ENCODE data around the gene NUPR1. TPM values are rescaled to one million over a fixed set of nuclear protein-coding genes. Genes with fewer than 3 reads are reported as not detected.
"Not testable (repeated sequence)": the region's sequence is repeated elsewhere in the genome, so short reads cannot be mapped to it uniquely, and the experiment has no call there.

The NUPR1 gene
- total and polyA plus RNA-seq, 7 experiments from 2014 or later: 0.05 to 0.11 TPM; not detected in 5

DNA sequence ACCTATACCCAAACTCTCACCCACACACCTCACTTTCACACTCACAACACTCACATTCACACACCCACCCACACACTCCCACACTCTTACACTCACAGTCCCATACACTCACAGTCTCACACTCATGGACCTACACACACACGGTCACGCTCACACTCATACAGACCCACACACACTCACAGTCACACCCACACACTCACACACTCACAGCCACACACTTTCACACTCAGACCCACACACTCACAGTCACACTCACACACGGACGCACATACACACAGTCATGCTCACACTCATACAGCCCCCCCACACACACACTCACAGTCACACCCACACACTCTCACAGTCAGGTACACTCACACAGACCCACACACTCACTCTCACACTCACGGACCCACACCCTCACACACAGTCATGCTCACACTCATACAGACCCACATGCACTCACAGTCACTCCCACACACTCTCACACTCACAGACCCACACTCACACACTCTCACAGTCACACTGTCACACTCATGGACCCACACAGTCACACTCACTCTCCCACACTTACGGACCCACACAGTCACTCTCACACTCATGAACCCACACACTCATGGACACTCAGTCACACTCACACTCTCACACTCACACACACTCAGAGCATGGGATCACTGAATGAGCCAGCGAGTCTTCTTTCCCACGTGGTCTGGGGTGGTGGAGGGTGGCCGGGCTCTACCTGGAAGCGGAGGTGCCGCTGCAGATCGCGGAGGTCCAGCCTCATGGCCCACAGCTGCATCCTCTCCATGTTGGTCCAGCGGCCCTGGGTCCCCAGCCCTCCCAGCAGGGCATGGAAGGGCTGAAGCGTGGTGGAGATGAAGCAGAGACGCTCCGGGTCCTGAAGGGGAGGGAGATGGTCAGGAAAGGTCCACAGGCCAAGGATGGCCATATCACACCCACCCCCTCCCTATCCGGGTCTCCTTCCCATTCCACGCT, 37.2 kb downstream of the NUPR1 start:
- peaks cover 0 to 10% (median 0%) of the 10 kb centered on the region in 5 donors for H3K27me3 Mint-ChIP-seq
- no peak overlapping the region for H3K4me3 Mint-ChIP-seq
- H3K9me3 Mint-ChIP-seq: no peaks in the 10 kb centered on the region
- no peak overlapping the region for H3K27ac Mint-ChIP-seq
- H3K36me3 Mint-ChIP-seq: peaks cover 0 to 17% (median 0%) of the 10 kb centered on the region in 5 donors
- H3K27ac ChIP-seq (ENCODE audit: low read depth, low read length): no peak overlapping the region
- peaks cover 0 to 2% of the 10 kb centered on the region in 2 donors for H3K4me1 ChIP-seq (ENCODE audit: control insufficient read depth in 2 of 2, insufficient read depth in 2 of 2, low read length in 2 of 2)
- no peaks in the 10 kb centered on the region for H3K27me3 ChIP-seq (ENCODE audit: control insufficient read depth in 2 of 2, insufficient read depth in 2 of 2, low read length in 2 of 2)
- intact Hi-C loops (cut with micrococcal nuclease): no loop called here
- no peaks in the 10 kb centered on the region for H3K9me3 ChIP-seq (ENCODE audit: control insufficient read depth in 2 of 3, low read length in 3 of 3)
- ChIA-PET CTCF (no interaction called here), POLR2A (no interaction called here)
- no peak overlapping the region for H3K4me3 ChIP-seq (ENCODE audit: low read length)
- DNase-seq (no peak), ATAC-seq (peak; percentile 21)
- H3K4me1 Mint-ChIP-seq: peaks cover 12 to 26% (median 18%) of the 10 kb centered on the region in 7 donors
- peaks cover 0 to 6% (median 0%) of the 10 kb centered on the region in 3 experiments for H3K36me3 ChIP-seq (ENCODE audit: control insufficient read depth in 2 of 3, insufficient read depth in 3 of 3, low read length in 3 of 3)

DNA sequence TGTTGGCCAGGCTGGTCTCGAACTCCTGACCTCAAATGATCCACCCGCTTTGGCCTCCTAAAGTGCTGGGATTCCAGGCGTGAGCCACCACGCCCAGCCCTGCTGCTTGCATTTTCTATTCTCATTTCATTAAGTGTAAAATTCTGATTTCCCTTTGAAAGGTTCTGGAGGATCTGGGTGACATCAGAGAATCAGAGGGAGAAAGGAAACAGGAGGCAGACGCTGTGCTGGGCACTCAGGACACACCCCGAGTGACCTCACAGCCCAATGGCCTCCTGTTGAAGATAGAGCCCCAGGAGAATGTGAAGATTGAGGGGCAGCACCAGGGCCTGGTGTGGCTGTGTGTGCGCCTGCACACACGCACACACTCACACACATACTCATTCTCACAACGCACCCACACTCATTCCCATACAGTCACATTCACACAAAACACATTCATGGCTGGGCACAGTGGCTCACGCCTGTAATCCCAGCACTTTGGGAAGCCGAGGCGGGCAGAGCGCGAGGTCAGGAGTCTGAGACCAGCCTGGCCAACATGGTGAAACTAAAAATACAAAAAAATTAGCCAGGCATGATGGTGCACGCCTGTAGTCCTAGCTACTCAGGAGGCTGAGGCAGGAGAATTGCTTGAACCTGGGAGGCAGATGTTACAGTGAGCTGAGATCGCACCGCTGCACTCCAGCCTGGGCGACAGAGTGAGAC, 38.1 kb downstream of the NUPR1 start:
- POLR2A ChIA-PET: interaction anchor here (0.6 kb wide), 2 partner anchors 57 to 1213 kb away, joined by 3 read pairs; no protein-coding TSS in a partner anchor
- intact Hi-C loops (cut with micrococcal nuclease); DNase-seq; H3K4me3 ChIP-seq (ENCODE audit: low read length); H3K27me3 Mint-ChIP-seq; H3K9me3 Mint-ChIP-seq; H3K27ac ChIP-seq (ENCODE audit: low read depth, low read length); H3K27me3 ChIP-seq (ENCODE audit: control insufficient read depth in 2 of 2, insufficient read depth in 2 of 2, low read length in 2 of 2); H3K9me3 ChIP-seq (ENCODE audit: control insufficient read depth in 2 of 3, low read length in 3 of 3); H3K36me3 ChIP-seq (ENCODE audit: control insufficient read depth in 2 of 3, insufficient read depth in 3 of 3, low read length in 3 of 3); ATAC-seq; H3K4me3 Mint-ChIP-seq; CTCF ChIA-PET: not testable (repeated sequence)
- Mint-ChIP-seq H3K27ac (peak overlapping the region in 5 of 9 donors; percentile 14 to 92 (median 54)), H3K36me3 (peaks cover 0 to 22% (median 0%) of the 10 kb centered on the region in 5 donors), H3K4me1 (peaks cover 22 to 30% (median 24%) of the 10 kb centered on the region in 7 donors)
- peaks cover under 1 to 11% of the 10 kb centered on the region in 2 donors for H3K4me1 ChIP-seq (ENCODE audit: control insufficient read depth in 2 of 2, insufficient read depth in 2 of 2, low read length in 2 of 2)

DNA sequence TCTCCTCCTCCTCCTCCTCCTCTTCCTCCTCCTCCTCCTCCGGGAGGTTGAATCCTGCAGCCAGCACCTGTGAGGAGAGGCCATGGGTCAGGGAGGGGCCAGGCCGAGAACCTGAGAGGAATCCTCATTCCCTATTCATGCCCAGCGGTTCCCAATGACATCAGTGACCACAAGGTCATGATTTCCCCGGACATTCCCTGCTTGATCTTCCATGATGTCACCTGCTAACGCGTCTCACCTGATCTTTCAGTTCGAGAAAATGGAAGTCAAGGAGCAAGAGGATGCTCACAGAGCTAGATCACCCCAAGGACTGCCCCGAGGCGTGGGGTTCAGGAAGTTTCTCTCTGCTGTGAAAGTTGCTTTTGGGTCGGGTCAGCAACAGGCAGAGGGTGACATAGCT, 38.9 kb downstream of the NUPR1 start:
- Histone ChIP-seq H3K9me3 (ENCODE audit: control insufficient read depth in 2 of 3, low read length in 3 of 3) (no peaks in the 10 kb centered on the region), H3K36me3 (ENCODE audit: control insufficient read depth in 2 of 3, insufficient read depth in 3 of 3, low read length in 3 of 3) (peaks cover 0 to 6% (median 0%) of the 10 kb centered on the region in 3 experiments), H3K27me3 (ENCODE audit: control insufficient read depth in 2 of 2, insufficient read depth in 2 of 2, low read length in 2 of 2) (no peaks in the 10 kb centered on the region), H3K4me1 (ENCODE audit: control insufficient read depth in 2 of 2, insufficient read depth in 2 of 2, low read length in 2 of 2) (peaks cover 8 to 19% of the 10 kb centered on the region in 2 donors), H3K4me3 (ENCODE audit: low read length) (no peak overlapping the region), H3K27ac (ENCODE audit: low read depth, low read length) (no peak overlapping the region)
- DNase-seq (no peak), ATAC-seq (no peak)
- ChIA-PET CTCF (no interaction called here), POLR2A (interaction anchor here (0.6 kb wide), 3 partner anchors 11 to 1212 kb away, joined by 3 read pairs; no protein-coding TSS in a partner anchor)
- Mint-ChIP-seq H3K4me1 (peaks cover 29 to 38% (median 32%) of the 10 kb centered on the region in 7 donors), H3K9me3 (no peaks in the 10 kb centered on the region), H3K4me3 (no peak overlapping the region), H3K27me3 (no peaks in the 10 kb centered on the region), H3K27ac (peak overlapping the region in 5 of 9 donors; percentile 31 to 92 (median 74)), H3K36me3 (peaks cover 0 to 22% (median 0%) of the 10 kb centered on the region in 5 donors)
- intact Hi-C loops (cut with micrococcal nuclease): loop anchor here in 1 of 2 donors (10.0 kb wide), 3 partner anchors 285 to 355 kb away; partner anchors contain the start of genes TUFM and XPO6

DNA sequence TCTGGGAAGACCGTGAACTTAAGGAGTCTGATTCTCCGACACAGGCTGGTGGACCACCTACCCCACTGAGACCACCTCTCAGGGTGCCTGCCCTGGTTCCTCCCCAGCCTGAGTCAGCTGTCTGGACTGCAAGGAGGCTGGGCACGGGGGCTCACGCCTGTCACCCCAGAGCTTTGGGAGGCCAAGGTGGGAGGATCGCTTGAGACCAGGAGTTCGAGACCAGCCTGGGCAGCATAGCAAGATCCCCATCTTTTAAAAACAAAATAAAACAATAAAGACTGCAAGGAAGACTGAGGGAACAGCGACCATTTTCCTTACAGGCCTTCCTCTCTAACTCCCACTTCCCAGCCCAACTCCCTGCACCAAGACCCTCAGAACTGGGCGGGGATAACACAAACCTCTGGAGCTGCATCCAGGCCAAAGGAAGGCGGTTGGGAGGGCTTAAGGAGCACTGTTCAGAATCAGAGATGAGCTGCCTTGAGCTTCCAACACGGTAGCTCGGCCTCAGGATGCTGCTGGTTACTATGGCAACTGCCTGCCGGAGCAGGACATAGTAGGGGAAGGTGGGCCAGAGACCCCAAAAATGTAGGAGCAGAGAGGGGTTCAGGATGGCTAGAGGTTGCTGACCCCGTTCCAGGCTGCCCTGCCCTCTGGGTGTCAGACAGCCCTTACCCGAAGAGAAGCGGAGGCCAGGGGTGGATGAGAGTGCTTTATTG, 40.0 kb downstream of the NUPR1 start:
- Mint-ChIP-seq H3K27me3 (no peaks in the 10 kb centered on the region), H3K9me3 (no peaks in the 10 kb centered on the region), H3K4me1 (peaks cover 34 to 48% (median 42%) of the 10 kb centered on the region in 7 donors), H3K36me3 (peaks cover 0 to 22% (median 0%) of the 10 kb centered on the region in 5 donors), H3K4me3 (no peak overlapping the region), H3K27ac (peak overlapping the region in 5 of 9 donors; percentile 48 to 86 (median 68))
- intact Hi-C loops (cut with micrococcal nuclease): loop anchor here in 1 of 2 donors (10.0 kb wide), 3 partner anchors 284 to 354 kb away; partner anchors contain the start of genes TUFM and XPO6
- H3K27me3 ChIP-seq (ENCODE audit: control insufficient read depth in 2 of 2, insufficient read depth in 2 of 2, low read length in 2 of 2): no peaks in the 10 kb centered on the region
- no peak overlapping the region for H3K27ac ChIP-seq (ENCODE audit: low read depth, low read length)
- DNase-seq: no peak
- ChIA-PET CTCF (no interaction called here), POLR2A (interaction anchor here (0.6 to 1.1 kb wide), 3 partner anchors 11 to 44 kb away, joined by 3 to 4 read pairs (median 3); no protein-coding TSS in a partner anchor)
- H3K36me3 ChIP-seq (ENCODE audit: control insufficient read depth in 2 of 3, insufficient read depth in 3 of 3, low read length in 3 of 3): peaks cover 0 to 6% (median 0%) of the 10 kb centered on the region in 3 experiments
- H3K9me3 ChIP-seq (ENCODE audit: control insufficient read depth in 2 of 3, low read length in 3 of 3): no peaks in the 10 kb centered on the region
- no peak for ATAC-seq
- peaks cover 17 to 26% of the 10 kb centered on the region in 2 donors for H3K4me1 ChIP-seq (ENCODE audit: control insufficient read depth in 2 of 2, insufficient read depth in 2 of 2, low read length in 2 of 2)
- no peak overlapping the region for H3K4me3 ChIP-seq (ENCODE audit: low read length)

DNA sequence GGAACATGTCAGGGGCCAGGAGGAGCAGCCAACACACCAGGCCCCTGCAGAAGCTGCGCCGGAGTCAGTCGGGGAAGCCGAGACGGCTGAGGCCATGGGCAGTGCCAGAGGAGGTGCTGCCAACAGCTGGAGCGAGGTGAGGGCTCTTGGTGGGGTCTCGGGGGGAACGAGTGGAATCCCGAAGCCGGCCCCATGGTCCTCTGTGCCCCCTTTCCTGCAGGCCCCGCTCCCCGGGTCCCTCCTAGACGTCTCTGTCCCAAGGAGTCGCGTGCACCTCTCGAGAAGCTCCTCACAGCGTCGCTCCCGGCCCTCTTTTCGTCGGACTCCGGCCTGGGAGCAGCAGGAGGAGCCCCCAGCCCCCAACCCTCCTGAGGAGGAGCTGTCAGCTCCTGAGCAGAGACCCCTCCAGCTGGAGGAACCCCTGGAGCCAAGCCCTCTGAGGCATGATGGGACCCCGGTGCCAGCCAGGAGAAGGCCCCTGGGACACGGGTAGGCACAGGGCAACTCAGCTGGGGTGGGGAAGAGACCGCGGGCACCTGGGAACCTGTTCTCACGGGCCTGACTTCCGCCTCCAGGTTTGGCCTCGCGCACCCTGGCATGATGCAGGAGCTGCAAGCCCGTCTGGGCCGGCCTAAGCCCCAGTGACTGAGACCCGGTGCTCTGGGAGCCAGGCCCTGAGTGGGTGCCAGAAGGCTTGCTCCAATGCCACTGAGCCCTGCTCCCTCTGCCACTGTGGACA, 40.7 kb downstream of the NUPR1 start:
- Mint-ChIP-seq H3K9me3 (no peaks in the 10 kb centered on the region), H3K4me1 (peaks cover 34 to 56% (median 49%) of the 10 kb centered on the region in 7 donors), H3K27me3 (no peaks in the 10 kb centered on the region), H3K27ac (peak overlapping the region in 7 of 9 donors; percentile 64 to 100 (median 84)), H3K36me3 (peaks cover 0 to 23% (median 0%) of the 10 kb centered on the region in 5 donors), H3K4me3 (peak overlapping the region in 1 of 10 donors; percentile 51)
- Histone ChIP-seq H3K36me3 (ENCODE audit: control insufficient read depth in 2 of 3, insufficient read depth in 3 of 3, low read length in 3 of 3) (peaks cover 0 to 6% (median 0%) of the 10 kb centered on the region in 3 experiments), H3K9me3 (ENCODE audit: control insufficient read depth in 2 of 3, low read length in 3 of 3) (no peaks in the 10 kb centered on the region), H3K4me3 (ENCODE audit: low read length) (no peak overlapping the region), H3K27me3 (ENCODE audit: control insufficient read depth in 2 of 2, insufficient read depth in 2 of 2, low read length in 2 of 2) (no peaks in the 10 kb centered on the region), H3K27ac (ENCODE audit: low read depth, low read length) (no peak overlapping the region), H3K4me1 (ENCODE audit: control insufficient read depth in 2 of 2, insufficient read depth in 2 of 2, low read length in 2 of 2) (peaks cover 25 to 34% of the 10 kb centered on the region in 2 donors)
- ChIA-PET CTCF (no interaction called here), POLR2A (interaction anchor here (0.8 to 1.1 kb wide), 2 partner anchors 12 to 26 kb away, joined by 3 read pairs; no protein-coding TSS in a partner anchor)
- intact Hi-C loops (cut with micrococcal nuclease): loop anchor here in 1 of 2 donors (10.0 kb wide), 3 partner anchors 283 to 353 kb away; partner anchors contain the start of genes TUFM and XPO6
- no peak for ATAC-seq
- no peak for DNase-seq
